Endothelial cell of umbilical vein (primary cell): ENCODE results near the gene CCDC85C. TPM values are rescaled to one million over a fixed set of nuclear protein-coding genes. Genes with fewer than 3 reads are reported as not detected.

Experiments used
- BruUV-seq: library from RNA; stranded (reverse); fragments of 400-500 nt; replicated peaks from 2 replicates; lab custom pipeline; 2021; lab: Mats Ljungman, UMichigan
- CTCF ChIA-PET: fragments of 300-600, 350-600 bp; sonication (Branson Sonifier 250); formaldehyde crosslinking; loops from one replicate; lab custom pipeline; 2021; ENCODE audit warnings: antibody characterized with exemption, inconsistent platforms; lab: Charles Lee
- POLR2A ChIA-PET: fragments of 300-600, 350-600 bp; sonication (Branson Sonifier 250); formaldehyde crosslinking; loops from one replicate; lab custom pipeline; 2021; ENCODE audit warnings: antibody characterized with exemption, inconsistent platforms; lab: Charles Lee
- DNase-seq: peaks from one replicate; pipeline ENCODE4 v3.0.0-alpha.2; 2011; ENCODE audit warnings: low read depth, low spot score
- FAIRE-seq: peaks from 2 replicates; lab custom pipeline; 2011; peaks lifted over from hg19 to GRCh38; lab: Jason Lieb, UNC
- H2AFZ ChIP-seq: 2 replicates; pipeline ENCODE4 v1.6.0; 2012; ENCODE audit warnings: low read depth, low read length, control low read depth, inconsistent platforms
- H3K27ac ChIP-seq: 2 replicates; pipeline ENCODE4 v1.5.1; 2011; ENCODE audit warnings: low read depth, mild to moderate bottlenecking, control low read depth, low read length, moderate library complexity; ENCODE audit not compliant: insufficient read depth
- H3K27me3 ChIP-seq, 2 experiments: 2 replicates each; pipeline versions ENCODE4 v1.6.0 to v1.6.1; 2011; ENCODE audit warnings: low read length in 2 of 2, mixed read lengths in 1 of 2; ENCODE audit not compliant: control insufficient read depth in 2 of 2, insufficient read depth in 2 of 2
- H3K36me3 ChIP-seq, 2 experiments: 2 replicates in 1 of 2; 3 replicates in 1 of 2; pipeline ENCODE4 v1.5.1; 2011; ENCODE audit warnings: low read length in 2 of 2, mild to moderate bottlenecking in 1 of 2, moderate library complexity in 1 of 2; ENCODE audit not compliant: control insufficient read depth in 2 of 2, insufficient read depth in 2 of 2; ENCODE audit errors: extremely low read depth in 1 of 2
- H3K4me1 ChIP-seq: 3 replicates; pipeline ENCODE4 v1.5.1; 2011; ENCODE audit warnings: mild to moderate bottlenecking, low read length; ENCODE audit not compliant: control insufficient read depth, insufficient read depth; ENCODE audit errors: extremely low read depth
- H3K4me2 ChIP-seq: 2 replicates; pipeline ENCODE4 v1.6.1; 2011; ENCODE audit warnings: low read length, control low read depth, mixed read lengths; ENCODE audit not compliant: insufficient read depth
- H3K4me3 ChIP-seq, 3 experiments: fragments of 200-600 bp in 1 of 3; sonication (generic), shearing (Covaris generic) in 1 of 3; replicated peaks in 1 of 3; 2 replicates each; pipeline ENCODE4 v1.5.1; 2011 to 2016; ENCODE audit warnings: control low read depth in 3 of 3, low read length in 3 of 3, mild to moderate bottlenecking in 2 of 3, inconsistent platforms in 1 of 3, low read depth in 1 of 3, moderate library complexity in 1 of 3; ENCODE audit not compliant: insufficient read depth in 1 of 3
- H3K79me2 ChIP-seq: 2 replicates; pipeline ENCODE4 v1.6.0; 2012; ENCODE audit warnings: low read length, inconsistent platforms; ENCODE audit not compliant: control insufficient read depth, insufficient read depth
- H3K9ac ChIP-seq: replicated peaks from 2 replicates; pipeline ENCODE3; 2011; ENCODE audit warnings: low read length, control low read depth; ENCODE audit not compliant: insufficient read depth; ENCODE audit errors: extremely low read depth
- H3K9me1 ChIP-seq: replicated peaks from 3 replicates; pipeline ENCODE4 v1.6.0; 2011; ENCODE audit warnings: mild to moderate bottlenecking, low read length; ENCODE audit not compliant: control insufficient read depth, insufficient read depth; ENCODE audit errors: extremely low read depth
- H3K9me3 ChIP-seq: replicated peaks from 2 replicates; pipeline ENCODE4 v1.5.1; 2012; ENCODE audit warnings: low read length, inconsistent platforms; ENCODE audit not compliant: control insufficient read depth, insufficient read depth
- H4K20me1 ChIP-seq: replicated peaks from 2 replicates; pipeline ENCODE3; 2011; ENCODE audit warnings: mild to moderate bottlenecking, low read length; ENCODE audit not compliant: control insufficient read depth, insufficient read depth; ENCODE audit errors: extremely low read depth
- CTCF ChIP-seq, 2 donors: IDR thresholded peaks; 1 replicate in 1 of 2; 2 replicates in 1 of 2; pipeline ENCODE4 v1.5.1; 2011; ENCODE audit warnings: low read length in 2 of 2, mild to moderate bottlenecking in 2 of 2, moderate library complexity in 2 of 2, control low read depth in 1 of 2, inconsistent platforms in 1 of 2, low read depth in 1 of 2; ENCODE audit not compliant: insufficient read depth in 1 of 2; ENCODE audit errors: extremely low read depth in 1 of 2
- EZH2 ChIP-seq: IDR thresholded peaks from 2 replicates; pipeline ENCODE4 v1.6.1; 2012; ENCODE audit warnings: borderline replicate concordance, low read depth, mild to moderate bottlenecking, moderate library complexity, low read length, inconsistent platforms; ENCODE audit not compliant: severe bottlenecking
- FOS ChIP-seq: IDR thresholded peaks from 2 replicates; pipeline ENCODE4 v1.6.1; 2011; ENCODE audit warnings: mild to moderate bottlenecking, low read length, moderate library complexity, borderline replicate concordance; ENCODE audit not compliant: insufficient read depth
- GATA2 ChIP-seq: IDR thresholded peaks from 2 replicates; pipeline ENCODE4 v1.7.0; 2011; ENCODE audit warnings: low read depth, mild to moderate bottlenecking, moderate library complexity, mixed read lengths, low read length; ENCODE audit not compliant: insufficient read length, insufficient read depth
- JUN ChIP-seq: IDR thresholded peaks from 2 replicates; pipeline ENCODE4 v1.6.1; 2011; ENCODE audit warnings: borderline replicate concordance, low read depth; ENCODE audit not compliant: insufficient read length, insufficient read depth
- MAX ChIP-seq: IDR thresholded peaks from 2 replicates; pipeline ENCODE4 v1.6.1; 2011; ENCODE audit not compliant: insufficient read depth, insufficient read length
- MYC ChIP-seq: IDR thresholded peaks from one replicate; pipeline ENCODE4 v1.6.1; 2011; ENCODE audit warnings: mild to moderate bottlenecking, low read depth, low read length
- POLR2A ChIP-seq: IDR thresholded peaks from 2 replicates; pipeline ENCODE4 v1.6.1; 2012; ENCODE audit warnings: low read depth, mild to moderate bottlenecking, control low read depth, low read length
- POLR2AphosphoS5 ChIP-seq: IDR thresholded peaks from 2 replicates; pipeline ENCODE4 v1.6.1; 2012; ENCODE audit warnings: low read depth, mild to moderate bottlenecking, control low read depth, low read length, moderate library complexity; ENCODE audit not compliant: insufficient read depth
- dilution Hi-C: fragments of 300-500 bp; cut with MboI; formaldehyde crosslinking; loops from one replicate; pipeline ENCODE4 v1.15.0; 2019; ENCODE audit warnings: low sequenced_read_pairs; ENCODE audit not compliant: extremely low pct_ligation_motif_present
- intact Hi-C: fragments of 100-400 bp; cut with micrococcal nuclease; formaldehyde crosslinking; loops from one replicate; pipeline ENCODE4 v1.10.0; 2022
- polyA plus RNA-seq, 4 experiments: library from polyadenylated mRNA; depleted of rRNA in 3 of 4; stranded (reverse) in 3 of 4; unstranded in 1 of 4; fragments of >200 nt; gene quantifications; 2 replicates each; pipeline versions ENCODE4 v1.2.1 to v1.2.3, GENCODE V29; 2011 to 2012; ENCODE audit warnings: missing spikeins in 1 of 4
- total RNA-seq: library from RNA; stranded (reverse); gene quantifications from 2 replicates; pipeline ENCODE4 v1.2.3, GENCODE V29; 2021

CCDC85C gene
- total and polyA plus RNA-seq, 2 donors (not counting 3 experiments of a cell fraction or from before 2014, with no cell fraction given), result 7.5 to 17.8 TPM

- intact Hi-C loops, result no loop called here
- ChIA-PET POLR2A (no interaction called here), CTCF (interaction anchor here (0.6 kb wide), 1 partner anchor 23 kb away, joined by 3 read pairs; no protein-coding TSS in a partner anchor)
- Histone ChIP-seq H3K36me3 (peaks cover 5 to 6% of the 10 kb centered on the region in 2 experiments), H3K27me3 (no peaks in the 10 kb centered on the region), H3K27ac (no peak overlapping the region), H3K4me2 (no peak overlapping the region), H3K4me1 (peaks cover 19% of the 10 kb centered on the region), H3K9me3 (no peaks in the 10 kb centered on the region), H3K79me2 (peaks cover 38% of the 10 kb centered on the region), H3K9me1 (no peaks in the 10 kb centered on the region), H2AFZ (no peak overlapping the region), H3K9ac (no peak overlapping the region), H4K20me1 (no peaks in the 10 kb centered on the region), H3K4me3 (no peak overlapping the region)
- DNase-seq (no peak), FAIRE-seq (no peak)
- no TSS peak for BruUV-seq
- dilution Hi-C loops, result no loop called here
- TF ChIP-seq FOS, result no peak
- no peak for TF ChIP-seq EZH2
- no peak for TF ChIP-seq CTCF (IDR thresholded peaks at IDR 0.05; ENCODE audit: extremely low read depth in 1 of 2, insufficient read depth in 1 of 2, low read depth in 1 of 2, low read length in 2 of 2)
- TF ChIP-seq GATA2, result no peak
- no peak for TF ChIP-seq MYC
- no peak for TF ChIP-seq JUN
- no peak for TF ChIP-seq MAX
- TF ChIP-seq POLR2A, result no peak
- no peak for TF ChIP-seq POLR2AphosphoS5
These were observed 138.7 kb downstream of the CCDC85C start for GRCh38 chr14:99465288-99465687.
